ENCODE data around the gene LRRC71.

- TF ChIP-seq POLR2AphosphoS5 (IDR thresholded peaks at IDR 0.05; ENCODE audit: low read depth, low read length) (no peak), EP300 (IDR thresholded peaks at IDR 0.05; ENCODE audit: borderline replicate concordance in 1 of 2, low read depth in 2 of 2, low read length in 2 of 2) (no peak), EZH2 (IDR thresholded peaks at IDR 0.05; ENCODE audit: low read depth, low read length, severe bottlenecking) (no peak), KDM4A (IDR thresholded peaks at IDR 0.05; ENCODE audit: low read depth, low read length, severe bottlenecking) (no peak), CTCF (IDR thresholded peaks at IDR 0.05; ENCODE audit: control extremely low read depth in 1 of 3, insufficient read depth in 1 of 3, low read depth in 1 of 3, low read length in 3 of 3) (no peak)
These were observed 60.1 kb downstream of the LRRC71 start for GRCh38 chr1:156980551-156980950.
